DOHH2 (cell line): Measurements from ENCODE around the gene HTR6.

Experiments used
- EZH2phosphoT487 ChIP-seq: fragments of 200-600 bp; sonication (generic); IDR thresholded peaks from 2 replicates; pipeline ENCODE4 v1.6.1; 2017; ENCODE audit warnings: borderline replicate concordance, mild to moderate bottlenecking, antibody characterized with exemption, low read length, moderate library complexity, mixed read lengths
- TF ChIP-seq, protein P1 (sequence below): fragments of 200-600 bp; sonication (generic); IDR thresholded peaks from one replicate; pipeline ENCODE4 v1.5.1; 2014; ENCODE audit warnings: antibody characterized with exemption, mild to moderate bottlenecking, low read depth, low read length; ENCODE audit not compliant: poor library complexity, severe bottlenecking

DNA sequence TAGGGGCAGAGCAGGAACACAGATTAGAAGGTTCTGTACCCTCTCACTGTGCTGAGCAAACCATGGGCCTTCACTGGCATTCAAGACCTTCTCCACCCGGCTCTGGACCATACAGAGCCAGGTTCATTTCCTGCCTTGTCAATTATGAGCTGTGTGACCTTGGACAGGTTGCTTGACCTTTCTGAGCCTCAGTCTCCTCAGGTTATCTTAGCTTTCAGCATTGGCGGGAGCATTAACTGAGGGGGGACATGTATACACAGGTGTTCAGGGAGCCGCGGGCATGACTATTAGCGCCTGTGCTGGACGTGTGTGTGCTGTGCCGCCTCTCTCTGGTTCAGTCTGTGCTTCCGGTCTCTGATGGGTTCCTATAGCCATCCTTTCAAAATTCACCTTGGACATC, 32.1 kb downstream of the HTR6 start:
- TF ChIP-seq, protein P1, sequence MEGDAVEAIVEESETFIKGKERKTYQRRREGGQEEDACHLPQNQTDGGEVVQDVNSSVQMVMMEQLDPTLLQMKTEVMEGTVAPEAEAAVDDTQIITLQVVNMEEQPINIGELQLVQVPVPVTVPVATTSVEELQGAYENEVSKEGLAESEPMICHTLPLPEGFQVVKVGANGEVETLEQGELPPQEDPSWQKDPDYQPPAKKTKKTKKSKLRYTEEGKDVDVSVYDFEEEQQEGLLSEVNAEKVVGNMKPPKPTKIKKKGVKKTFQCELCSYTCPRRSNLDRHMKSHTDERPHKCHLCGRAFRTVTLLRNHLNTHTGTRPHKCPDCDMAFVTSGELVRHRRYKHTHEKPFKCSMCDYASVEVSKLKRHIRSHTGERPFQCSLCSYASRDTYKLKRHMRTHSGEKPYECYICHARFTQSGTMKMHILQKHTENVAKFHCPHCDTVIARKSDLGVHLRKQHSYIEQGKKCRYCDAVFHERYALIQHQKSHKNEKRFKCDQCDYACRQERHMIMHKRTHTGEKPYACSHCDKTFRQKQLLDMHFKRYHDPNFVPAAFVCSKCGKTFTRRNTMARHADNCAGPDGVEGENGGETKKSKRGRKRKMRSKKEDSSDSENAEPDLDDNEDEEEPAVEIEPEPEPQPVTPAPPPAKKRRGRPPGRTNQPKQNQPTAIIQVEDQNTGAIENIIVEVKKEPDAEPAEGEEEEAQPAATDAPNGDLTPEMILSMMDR, result no peak
- TF ChIP-seq EZH2phosphoT487, result no peak
